Gastroesophageal sphincter (tissue), 4 donors: ENCODE data around the gene C3orf62. TPM values are rescaled to one million over a fixed set of nuclear protein-coding genes. Genes with fewer than 3 reads are reported as not detected.
"Not testable (repeated sequence)": the region's sequence is repeated elsewhere in the genome, so short reads cannot be mapped to it uniquely, and the experiment has no call there.

ENCODE experiments used
- ATAC-seq: fragments of 150-250 bp; one replicate; pipeline ENCODE4 v1.9.1; 2016; ENCODE audit warnings: mild to moderate bottlenecking, moderate library complexity
- H3K27ac ChIP-seq, 4 donors: fragments of 200-600 bp; sonication (generic) in 3 of 4; 1 replicate in 3 of 4; 2 replicates in 1 of 4; pipeline ENCODE4 v1.5.1; 2016 to 2019
- H3K27me3 ChIP-seq: fragments of 200-600 bp; sonication (generic); one replicate; pipeline ENCODE4 v1.5.1; 2019
- H3K36me3 ChIP-seq, 2 donors: fragments of 200-600 bp; sonication (generic); one replicate each; pipeline ENCODE4 v1.5.1; 2019; ENCODE audit warnings: control low read depth in 1 of 2
- H3K4me1 ChIP-seq, 3 donors: fragments of 200-600 bp; sonication (generic); 1 replicate in 2 of 3; 2 replicates in 1 of 3; pipeline ENCODE4 v1.5.1; 2016 to 2019; ENCODE audit warnings: control low read depth in 2 of 3
- H3K4me3 ChIP-seq, 2 donors: fragments of 200-600 bp; sonication (generic); one replicate each; pipeline ENCODE4 v1.5.1; 2019; ENCODE audit warnings: mild to moderate bottlenecking in 1 of 2, moderate library complexity in 1 of 2
- H3K9me3 ChIP-seq, 3 donors: fragments of 200-600 bp; sonication (generic); one replicate each; pipeline ENCODE4 v1.5.1; 2017 to 2019; ENCODE audit warnings: control low read depth in 2 of 3
- EP300 ChIP-seq: sonication (generic); formaldehyde crosslinking; IDR thresholded peaks from one replicate; pipeline ENCODE4 v1.6.1; 2017; ENCODE audit warnings: antibody characterized with exemption, mild to moderate bottlenecking
- POLR2A ChIP-seq, 2 donors: fragments of 450-650 bp; IDR thresholded peaks; one replicate each; pipeline ENCODE4 v1.6.1; 2017; ENCODE audit warnings: antibody characterized with exemption in 2 of 2, mild to moderate bottlenecking in 2 of 2, moderate library complexity in 1 of 2
- POLR2AphosphoS5 ChIP-seq: sonication (generic); formaldehyde crosslinking; IDR thresholded peaks from one replicate; pipeline ENCODE4 v1.6.1; 2017; ENCODE audit warnings: antibody characterized with exemption
- WGBS, 2 donors: methylation state at CpG; one replicate each; pipeline ENCODE4 v1.1.5; 2018; ENCODE audit warnings: low coverage in 1 of 2; 5-methylcytosine and 5-hydroxymethylcytosine counted together
- total RNA-seq, 4 donors: library from RNA; depleted of rRNA; stranded (reverse); fragments of >200 nt; gene quantifications; one replicate each; pipeline ENCODE4 v1.1.0, GENCODE V29; 2016
- TF ChIP-seq, protein P1 (sequence below), 4 experiments: fragments of 200-600 bp in 2 of 4; fragments of 450-650 bp in 2 of 4; sonication (generic) in 1 of 4; IDR thresholded peaks; one replicate each; pipeline ENCODE4 v1.5.1; 2017 to 2019; ENCODE audit warnings: antibody characterized with exemption in 4 of 4, mild to moderate bottlenecking in 2 of 4, moderate library complexity in 2 of 4

The C3orf62 gene
- total RNA-seq, 4 donors from 2014 or later = 3.5 to 14.9 (median 4.2) TPM

GRCh38 chr3:49237344-49237743 is 39.7 kb downstream of the C3orf62 start:
- Histone ChIP-seq H3K36me3 (no peaks in the 10 kb centered on the region), H3K27me3 (no peaks in the 10 kb centered on the region), H3K27ac (peak overlapping the region in 1 of 4 donors; percentile 79), H3K9me3 (peaks cover 0 to 21% (median 0%) of the 10 kb centered on the region in 3 donors), H3K4me1 (peaks cover 0 to 30% (median 4%) of the 10 kb centered on the region in 3 donors), H3K4me3 (no peak overlapping the region)
- 93 to 97% methylated on average over 3 of the region's 3 CpGs for WGBS, 2 donors
- TF ChIP-seq EP300 = no peak
- TF ChIP-seq, protein P1, sequence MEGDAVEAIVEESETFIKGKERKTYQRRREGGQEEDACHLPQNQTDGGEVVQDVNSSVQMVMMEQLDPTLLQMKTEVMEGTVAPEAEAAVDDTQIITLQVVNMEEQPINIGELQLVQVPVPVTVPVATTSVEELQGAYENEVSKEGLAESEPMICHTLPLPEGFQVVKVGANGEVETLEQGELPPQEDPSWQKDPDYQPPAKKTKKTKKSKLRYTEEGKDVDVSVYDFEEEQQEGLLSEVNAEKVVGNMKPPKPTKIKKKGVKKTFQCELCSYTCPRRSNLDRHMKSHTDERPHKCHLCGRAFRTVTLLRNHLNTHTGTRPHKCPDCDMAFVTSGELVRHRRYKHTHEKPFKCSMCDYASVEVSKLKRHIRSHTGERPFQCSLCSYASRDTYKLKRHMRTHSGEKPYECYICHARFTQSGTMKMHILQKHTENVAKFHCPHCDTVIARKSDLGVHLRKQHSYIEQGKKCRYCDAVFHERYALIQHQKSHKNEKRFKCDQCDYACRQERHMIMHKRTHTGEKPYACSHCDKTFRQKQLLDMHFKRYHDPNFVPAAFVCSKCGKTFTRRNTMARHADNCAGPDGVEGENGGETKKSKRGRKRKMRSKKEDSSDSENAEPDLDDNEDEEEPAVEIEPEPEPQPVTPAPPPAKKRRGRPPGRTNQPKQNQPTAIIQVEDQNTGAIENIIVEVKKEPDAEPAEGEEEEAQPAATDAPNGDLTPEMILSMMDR (IDR thresholded peaks at IDR 0.05) = no peak
- no peak for TF ChIP-seq POLR2A (IDR thresholded peaks at IDR 0.05)
- TF ChIP-seq POLR2AphosphoS5 = no peak
- no peak for ATAC-seq

GRCh38 chr3:49236226-49236625 is 40.8 kb downstream of the C3orf62 start:
- H3K27me3 ChIP-seq = no peaks in the 10 kb centered on the region
- H3K36me3 ChIP-seq = no peaks in the 10 kb centered on the region
- TF ChIP-seq EP300 (no peak), POLR2A (IDR thresholded peaks at IDR 0.05) (no peak), POLR2AphosphoS5 (no peak)
- TF ChIP-seq, protein P1 (IDR thresholded peaks at IDR 0.05) = no peak
- peaks cover 0 to 32% (median 0%) of the 10 kb centered on the region in 3 donors for H3K9me3 ChIP-seq
- no peak overlapping the region for H3K4me3 ChIP-seq
- ATAC-seq = no peak
- peaks cover 0 to 28% (median 4%) of the 10 kb centered on the region in 3 donors for H3K4me1 ChIP-seq
- H3K27ac ChIP-seq = no peak overlapping the region

- not testable (repeated sequence) for H3K4me3 ChIP-seq, ATAC-seq, H3K27me3 ChIP-seq, H3K4me1 ChIP-seq, H3K36me3 ChIP-seq, H3K27ac ChIP-seq
- H3K9me3 ChIP-seq = peaks cover 0 to 69% (median 0%) of the 10 kb centered on the region in 3 donors
- 95% methylated on average over 5 of the region's 5 CpGs; no CpG with 5 or more reads in 1 of the 2 donors for whole genome bisulfite sequencing, 2 donors
These were observed 48.2 kb downstream of the C3orf62 start for GRCh38 chr3:49228817-49229216.

DNA sequence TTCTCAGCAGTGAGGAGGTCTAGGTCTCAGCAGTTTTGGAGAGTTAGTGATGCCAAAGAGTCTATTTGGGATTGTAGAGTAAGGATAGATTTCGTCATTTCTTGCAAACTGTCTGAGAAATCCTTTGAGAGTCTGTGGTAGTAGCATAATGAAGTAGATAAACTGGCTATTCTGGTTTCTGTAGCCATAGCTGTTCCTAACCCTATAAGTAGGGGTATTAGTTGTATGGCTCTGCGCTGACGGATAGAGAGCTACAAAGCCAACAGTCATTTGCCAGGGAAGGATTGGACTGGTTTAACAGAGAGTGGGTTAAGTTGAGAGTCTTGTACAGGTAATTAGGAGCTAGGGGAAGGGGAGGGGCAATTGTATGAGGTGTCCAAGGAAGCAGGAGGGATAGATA is 55.0 kb downstream of the C3orf62 start:
- H3K27ac ChIP-seq = no peak overlapping the region
- H3K27me3 ChIP-seq = no peaks in the 10 kb centered on the region
- H3K36me3 ChIP-seq = no peaks in the 10 kb centered on the region
- no peak overlapping the region for H3K4me3 ChIP-seq
- H3K9me3 ChIP-seq = peaks cover 0 to 5% (median 0%) of the 10 kb centered on the region in 3 donors
- 88 to 94% methylated on average over 2 to 3 of the region's 3 CpGs for WGBS, 2 donors
- H3K4me1 ChIP-seq = peaks cover 0 to 29% (median 6%) of the 10 kb centered on the region in 3 donors
- TF ChIP-seq, protein P1 (IDR thresholded peaks at IDR 0.05) = no peak
- no peak for TF ChIP-seq EP300
- no peak for TF ChIP-seq POLR2A (IDR thresholded peaks at IDR 0.05)
- TF ChIP-seq POLR2AphosphoS5 = no peak
- ATAC-seq = no peak

DNA sequence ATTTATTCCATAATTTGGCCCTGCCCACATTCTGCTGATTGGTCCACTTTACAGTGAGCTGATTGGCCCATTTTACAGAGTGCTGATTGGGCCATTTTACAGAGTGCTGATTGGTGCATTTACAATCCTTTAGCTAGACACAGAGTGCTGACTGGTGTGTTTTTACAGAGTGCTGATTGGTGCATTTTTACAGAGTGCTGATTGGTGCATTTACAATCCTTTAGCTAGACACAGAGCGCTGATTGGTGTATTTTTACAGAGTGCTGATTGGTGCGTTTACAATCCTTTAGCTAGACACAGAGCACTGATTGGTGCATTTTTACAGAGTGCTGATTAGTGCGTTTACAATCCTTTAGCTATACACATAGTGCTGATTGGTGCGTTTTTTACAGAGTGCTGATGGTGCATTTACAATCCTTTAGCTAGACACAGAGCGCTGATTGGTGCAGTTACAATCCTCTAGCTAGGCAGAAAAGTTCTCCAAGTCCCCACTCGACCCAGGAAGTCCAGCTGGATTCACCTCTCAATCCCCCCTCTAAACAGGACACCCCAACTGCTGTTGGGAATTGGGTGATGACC is 56.0 kb downstream of the C3orf62 start:
- not testable (repeated sequence) for ATAC-seq, H3K27me3 ChIP-seq, H3K27ac ChIP-seq, H3K4me3 ChIP-seq, H3K9me3 ChIP-seq, H3K36me3 ChIP-seq
- peaks cover 0 to 33% (median 6%) of the 10 kb centered on the region in 3 donors for H3K4me1 ChIP-seq
- 83 to 87% methylated on average over 4 to 6 of the region's 6 CpGs for WGBS, 2 donors

GRCh38 chr3:49219132-49219531 is 57.9 kb downstream of the C3orf62 start:
- Histone ChIP-seq H3K4me3 (no peak overlapping the region), H3K36me3 (no peaks in the 10 kb centered on the region), H3K4me1 (peaks cover 0 to 39% (median 6%) of the 10 kb centered on the region in 3 donors), H3K9me3 (no peaks in the 10 kb centered on the region), H3K27me3 (no peaks in the 10 kb centered on the region), H3K27ac (peak overlapping the region; percentile 25 to 85 (median 83))
- ATAC-seq = no peak
- WGBS, 2 donors = 83 to 87% methylated on average over 2 to 6 of the region's 6 CpGs
- TF ChIP-seq POLR2AphosphoS5 (no peak), EP300 (no peak), POLR2A (IDR thresholded peaks at IDR 0.05) (no peak)
- TF ChIP-seq, protein P1 (IDR thresholded peaks at IDR 0.05) = no peak
